GM12873 (cell line): ENCODE measurements around the gene DIABLO.

Experiments used
- TF ChIP-seq, protein P1 (sequence below): IDR thresholded peaks from 2 replicates; pipeline ENCODE4 v1.5.1; 2012; ENCODE audit warnings: low read depth, mild to moderate bottlenecking, moderate library complexity, low read length, control low read depth; ENCODE audit not compliant: insufficient read depth; ENCODE audit errors: missing control alignments

Gene DIABLO

DNA sequence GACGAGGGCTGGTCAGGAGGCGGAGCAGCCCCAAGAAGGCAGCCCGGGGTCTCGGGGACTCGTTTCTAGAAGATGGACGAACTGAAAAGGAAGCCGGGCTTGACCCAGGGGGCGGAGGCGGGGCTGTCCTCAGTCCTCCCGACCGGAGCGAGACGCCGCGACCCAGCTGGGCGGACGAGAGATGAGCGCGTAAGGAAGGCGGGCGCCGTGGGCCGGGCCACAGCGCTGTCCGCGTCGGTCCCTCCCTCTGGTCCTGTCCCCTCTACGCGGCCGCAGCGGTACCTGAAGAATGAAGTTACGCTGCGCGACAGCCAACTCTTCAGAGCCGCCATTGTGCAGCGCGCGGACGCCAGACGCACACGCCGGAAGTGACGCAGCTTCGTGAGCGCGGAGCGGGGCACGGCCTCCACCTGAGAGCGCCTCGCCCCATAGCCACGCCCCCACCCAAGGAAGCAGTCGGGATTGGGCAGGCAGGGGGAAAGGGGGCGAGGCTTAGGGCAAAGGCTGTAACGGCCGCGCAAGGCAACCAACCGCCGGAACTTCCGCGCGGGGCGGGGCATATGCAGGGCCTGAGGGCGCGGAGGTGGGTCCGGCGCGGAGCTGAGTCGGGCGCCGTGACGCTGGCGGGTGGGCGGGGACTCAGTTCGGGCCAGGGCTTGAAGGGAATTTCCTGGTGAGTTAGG, at the start of gene DIABLO:
Gene DIABLO, minus strand, starts transcription at position 370 of the 683 bp plus-strand sequence. Its CDS starts 38 bp downstream, at position 332.
- TF ChIP-seq, protein P1, sequence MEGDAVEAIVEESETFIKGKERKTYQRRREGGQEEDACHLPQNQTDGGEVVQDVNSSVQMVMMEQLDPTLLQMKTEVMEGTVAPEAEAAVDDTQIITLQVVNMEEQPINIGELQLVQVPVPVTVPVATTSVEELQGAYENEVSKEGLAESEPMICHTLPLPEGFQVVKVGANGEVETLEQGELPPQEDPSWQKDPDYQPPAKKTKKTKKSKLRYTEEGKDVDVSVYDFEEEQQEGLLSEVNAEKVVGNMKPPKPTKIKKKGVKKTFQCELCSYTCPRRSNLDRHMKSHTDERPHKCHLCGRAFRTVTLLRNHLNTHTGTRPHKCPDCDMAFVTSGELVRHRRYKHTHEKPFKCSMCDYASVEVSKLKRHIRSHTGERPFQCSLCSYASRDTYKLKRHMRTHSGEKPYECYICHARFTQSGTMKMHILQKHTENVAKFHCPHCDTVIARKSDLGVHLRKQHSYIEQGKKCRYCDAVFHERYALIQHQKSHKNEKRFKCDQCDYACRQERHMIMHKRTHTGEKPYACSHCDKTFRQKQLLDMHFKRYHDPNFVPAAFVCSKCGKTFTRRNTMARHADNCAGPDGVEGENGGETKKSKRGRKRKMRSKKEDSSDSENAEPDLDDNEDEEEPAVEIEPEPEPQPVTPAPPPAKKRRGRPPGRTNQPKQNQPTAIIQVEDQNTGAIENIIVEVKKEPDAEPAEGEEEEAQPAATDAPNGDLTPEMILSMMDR: no peak

DNA sequence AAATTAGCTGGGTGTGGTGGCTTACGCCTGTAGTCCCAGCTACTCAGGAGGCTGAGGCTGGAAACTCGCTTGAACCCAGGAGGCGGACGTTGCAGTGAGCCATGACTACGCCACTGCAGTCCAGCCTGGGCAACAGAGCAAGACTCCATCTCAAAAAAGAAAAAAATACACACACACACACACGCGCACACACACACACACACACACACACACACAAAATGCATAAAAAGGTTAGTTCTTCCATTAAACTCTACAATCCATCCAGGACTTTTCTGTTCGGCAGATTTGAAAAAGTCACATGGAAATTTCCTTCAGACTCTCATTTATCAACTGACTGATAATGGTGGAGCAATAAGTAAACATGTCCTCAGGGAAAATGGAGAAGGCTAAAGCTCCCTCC, 49.6 kb upstream of the DIABLO start:
- TF ChIP-seq, protein P1: no peak

DNA sequence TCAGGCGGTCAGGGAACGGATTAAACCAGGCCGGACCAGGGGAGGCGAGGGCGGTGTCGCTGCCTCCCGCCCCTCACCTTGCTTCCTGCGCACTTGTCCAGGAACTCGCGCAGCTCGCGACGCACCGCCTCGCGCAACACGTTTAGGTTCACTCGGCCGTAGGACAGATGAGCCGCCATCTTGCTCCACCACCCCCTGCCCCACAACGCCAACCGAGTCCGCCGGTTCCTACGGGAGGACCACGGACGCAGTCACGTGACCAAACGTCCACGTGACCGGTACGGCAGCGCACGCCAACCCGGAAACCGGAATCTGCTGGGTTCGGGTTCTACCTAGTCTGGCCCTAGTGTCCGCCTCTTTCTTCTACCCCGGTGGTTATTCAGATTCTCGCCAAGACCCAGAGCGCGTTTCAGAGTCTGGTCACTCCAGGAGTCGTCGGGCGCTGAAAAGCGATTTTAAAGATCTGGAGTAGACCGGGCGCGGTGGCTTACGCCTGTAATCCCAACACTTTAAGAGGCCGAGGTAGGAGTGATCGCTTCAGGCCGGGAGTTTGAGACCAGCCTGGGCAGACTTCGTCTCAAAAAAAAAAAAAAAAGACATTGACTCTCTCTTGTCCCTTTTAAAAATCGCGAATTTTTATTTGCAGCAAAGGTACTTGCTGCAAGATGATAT, 40.5 kb upstream of the DIABLO start, which contains the start of gene VPS33A:
Gene VPS33A, minus strand, starts transcription at position 265 of the 672 bp plus-strand sequence. Its CDS starts 86 bp downstream, at position 179.
- TF ChIP-seq, protein P1: no peak

DNA sequence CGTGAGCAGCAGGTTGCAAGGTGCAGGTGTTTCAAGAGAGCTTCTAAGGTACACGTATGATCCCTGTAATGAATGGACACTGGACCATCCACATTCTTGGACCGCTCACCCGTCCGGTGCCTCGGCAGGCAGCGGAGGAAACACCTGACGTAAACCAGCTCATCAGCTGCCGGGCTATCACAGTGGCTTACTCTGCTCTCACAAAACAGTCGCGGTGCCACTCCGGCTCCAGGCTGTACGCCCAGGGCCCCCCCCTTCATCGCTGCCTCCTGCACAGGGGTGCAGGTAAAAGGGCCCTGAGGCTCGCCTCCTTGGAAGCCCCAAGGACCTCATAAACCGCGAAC, 40.0 kb upstream of the DIABLO start:
- TF ChIP-seq, protein P1: no peak

DNA sequence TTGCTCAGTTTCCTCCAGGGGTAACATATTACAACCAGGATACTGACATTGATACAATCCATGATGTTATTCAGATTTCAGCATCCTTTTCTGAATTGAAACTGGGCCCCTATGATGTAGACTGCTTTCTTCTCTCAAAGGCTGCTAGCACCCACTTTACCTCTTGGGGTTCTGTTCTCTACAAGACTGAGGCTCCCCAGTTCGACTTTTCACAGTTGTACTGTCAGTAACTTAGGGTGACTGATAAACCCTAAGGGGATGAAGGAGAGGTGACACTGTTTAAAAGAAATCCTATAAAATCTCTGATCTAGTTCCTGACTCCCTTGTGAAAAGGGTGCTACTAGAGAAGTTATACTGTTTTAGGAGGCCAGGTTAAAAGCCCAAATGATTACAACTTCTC, 39.6 kb upstream of the DIABLO start:
- TF ChIP-seq, protein P1: no peak

DNA sequence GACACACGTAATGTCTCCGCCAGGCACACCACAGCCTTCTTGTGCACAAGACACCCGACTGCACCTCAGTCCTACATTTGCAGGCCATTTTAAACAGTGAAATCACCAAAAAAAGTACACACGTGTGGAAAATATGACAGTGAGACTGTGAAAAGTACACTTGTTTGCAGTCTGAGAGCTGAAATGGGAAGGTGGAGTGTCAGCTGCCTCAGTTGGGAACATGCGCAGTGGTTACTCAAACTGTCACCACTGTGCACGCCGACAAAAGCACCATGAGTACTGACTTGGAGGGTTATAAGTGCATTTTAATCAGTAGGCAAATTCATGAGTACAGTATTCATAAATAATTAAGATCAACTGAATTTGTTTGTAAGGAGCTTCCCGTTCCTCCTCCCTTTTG, 24.7 kb upstream of the DIABLO start:
- TF ChIP-seq, protein P1: no peak

DNA sequence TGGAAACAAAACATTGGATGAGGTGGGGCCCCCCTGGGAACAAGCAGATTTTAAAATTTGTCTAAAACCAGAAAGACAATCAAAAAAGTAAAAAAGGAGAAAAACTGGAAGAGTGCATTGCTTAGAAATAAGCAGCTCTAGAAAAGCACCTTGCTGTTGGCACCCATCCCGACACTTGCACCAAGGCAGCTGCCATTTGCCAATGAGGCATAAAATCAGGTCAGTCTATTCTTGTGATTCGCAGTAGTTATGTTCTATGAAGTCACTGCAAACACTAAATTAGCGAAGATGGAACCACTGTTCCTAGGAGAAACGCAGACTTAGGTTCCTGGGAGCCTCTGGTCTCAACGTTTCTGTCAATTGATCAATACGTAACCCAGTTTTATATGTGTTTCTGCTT, 24.2 kb upstream of the DIABLO start:
- TF ChIP-seq, protein P1: no peak
